Tibial artery (tissue), 4 donors: Measurements from ENCODE around the gene BCS1L.
"Not testable (repeated sequence)": the region's sequence is repeated elsewhere in the genome, so short reads cannot be mapped to it uniquely, and the experiment has no call there.

ENCODE experiments used
- DNase-seq, 2 donors: peaks; one replicate each; pipeline ENCODE4 v3.0.0-alpha.2; 2019
- H3K27ac ChIP-seq, 2 donors: fragments of 200-600 bp; sonication (generic) in 1 of 2; 1 replicate in 1 of 2; 2 replicates in 1 of 2; pipeline ENCODE4 v1.5.1; 2018 to 2019; ENCODE audit warnings: mild to moderate bottlenecking in 1 of 2
- H3K27me3 ChIP-seq, 2 donors: fragments of 200-600 bp; sonication (generic) in 1 of 2; one replicate each; pipeline versions ENCODE4 v1.5.1 to v1.6.0; 2016 to 2019
- H3K36me3 ChIP-seq, 3 donors: fragments of 200-600 bp; sonication (generic) in 2 of 3; one replicate each; pipeline ENCODE4 v1.5.1; 2016 to 2019; ENCODE audit warnings: mild to moderate bottlenecking in 2 of 3
- H3K4me1 ChIP-seq, 4 donors: fragments of 200-600 bp; sonication (generic) in 2 of 4; 1 replicate in 3 of 4; 2 replicates in 1 of 4; pipeline ENCODE4 v1.5.1; 2016 to 2019
- H3K4me3 ChIP-seq, 2 donors: fragments of 200-600 bp; sonication (generic) in 1 of 2; 1 replicate in 1 of 2; 2 replicates in 1 of 2; pipeline ENCODE4 v1.5.1; 2018 to 2019; ENCODE audit warnings: mild to moderate bottlenecking in 2 of 2
- H3K9me3 ChIP-seq, 3 donors: fragments of 200-600 bp; sonication (generic) in 1 of 3; one replicate each; pipeline ENCODE4 v1.5.1; 2016 to 2019
- intact Hi-C: fragments of 100-400 bp; cut with DNase I; formaldehyde crosslinking; loops from one replicate; pipeline ENCODE4 v1.15.0; 2023; ENCODE audit warnings: low total_unique reads
- TF ChIP-seq, protein P1 (sequence below), 2 experiments: fragments of 200-600 bp in 1 of 2; fragments of 450-650 bp in 1 of 2; IDR thresholded peaks; one replicate each; pipeline ENCODE4 v1.5.1; 2017 to 2019; ENCODE audit warnings: antibody characterized with exemption in 2 of 2, mild to moderate bottlenecking in 1 of 2, moderate library complexity in 1 of 2

The BCS1L gene

DNA sequence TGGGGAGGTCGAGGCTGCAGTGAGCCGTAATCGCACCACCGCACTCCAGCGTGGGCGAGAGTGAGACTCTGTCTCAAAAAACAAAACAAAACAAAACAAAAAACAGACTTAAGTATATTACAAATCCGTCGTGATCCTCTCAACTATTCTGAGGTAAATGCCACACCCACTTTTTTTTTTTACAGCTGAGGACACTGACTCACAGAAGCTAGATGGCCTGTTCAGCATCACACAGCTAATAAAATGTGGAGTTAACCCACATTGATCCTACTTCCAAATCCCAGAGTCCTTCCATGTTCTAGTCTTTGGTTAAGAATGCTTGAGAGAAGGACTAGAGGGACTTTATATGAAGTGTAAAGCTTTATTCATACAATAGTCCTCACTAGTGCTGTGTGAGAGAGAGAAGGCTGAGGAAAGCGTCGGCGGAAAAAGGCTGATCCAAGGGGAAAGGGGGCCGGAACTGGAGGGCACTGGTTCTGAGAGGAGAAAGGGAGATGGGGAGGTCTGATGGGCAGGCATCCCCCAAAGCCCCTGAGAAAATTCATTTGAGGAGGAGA lies 11.7 kb downstream of the BCS1L start:
- Histone ChIP-seq H3K4me1 (peaks cover 0 to 18% (median 14%) of the 10 kb centered on the region in 4 donors), H3K27me3 (no peaks in the 10 kb centered on the region), H3K4me3 (peak overlapping the region; percentile 64 to 75), H3K27ac (peak overlapping the region; percentile 71 to 80), H3K9me3 (no peaks in the 10 kb centered on the region), H3K36me3 (peaks cover 25 to 45% (median 30%) of the 10 kb centered on the region in 3 donors)
- intact Hi-C loops: no loop called here
- no peak for DNase-seq
- TF ChIP-seq, protein P1, sequence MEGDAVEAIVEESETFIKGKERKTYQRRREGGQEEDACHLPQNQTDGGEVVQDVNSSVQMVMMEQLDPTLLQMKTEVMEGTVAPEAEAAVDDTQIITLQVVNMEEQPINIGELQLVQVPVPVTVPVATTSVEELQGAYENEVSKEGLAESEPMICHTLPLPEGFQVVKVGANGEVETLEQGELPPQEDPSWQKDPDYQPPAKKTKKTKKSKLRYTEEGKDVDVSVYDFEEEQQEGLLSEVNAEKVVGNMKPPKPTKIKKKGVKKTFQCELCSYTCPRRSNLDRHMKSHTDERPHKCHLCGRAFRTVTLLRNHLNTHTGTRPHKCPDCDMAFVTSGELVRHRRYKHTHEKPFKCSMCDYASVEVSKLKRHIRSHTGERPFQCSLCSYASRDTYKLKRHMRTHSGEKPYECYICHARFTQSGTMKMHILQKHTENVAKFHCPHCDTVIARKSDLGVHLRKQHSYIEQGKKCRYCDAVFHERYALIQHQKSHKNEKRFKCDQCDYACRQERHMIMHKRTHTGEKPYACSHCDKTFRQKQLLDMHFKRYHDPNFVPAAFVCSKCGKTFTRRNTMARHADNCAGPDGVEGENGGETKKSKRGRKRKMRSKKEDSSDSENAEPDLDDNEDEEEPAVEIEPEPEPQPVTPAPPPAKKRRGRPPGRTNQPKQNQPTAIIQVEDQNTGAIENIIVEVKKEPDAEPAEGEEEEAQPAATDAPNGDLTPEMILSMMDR (IDR thresholded peaks at IDR 0.05): no peak

DNA sequence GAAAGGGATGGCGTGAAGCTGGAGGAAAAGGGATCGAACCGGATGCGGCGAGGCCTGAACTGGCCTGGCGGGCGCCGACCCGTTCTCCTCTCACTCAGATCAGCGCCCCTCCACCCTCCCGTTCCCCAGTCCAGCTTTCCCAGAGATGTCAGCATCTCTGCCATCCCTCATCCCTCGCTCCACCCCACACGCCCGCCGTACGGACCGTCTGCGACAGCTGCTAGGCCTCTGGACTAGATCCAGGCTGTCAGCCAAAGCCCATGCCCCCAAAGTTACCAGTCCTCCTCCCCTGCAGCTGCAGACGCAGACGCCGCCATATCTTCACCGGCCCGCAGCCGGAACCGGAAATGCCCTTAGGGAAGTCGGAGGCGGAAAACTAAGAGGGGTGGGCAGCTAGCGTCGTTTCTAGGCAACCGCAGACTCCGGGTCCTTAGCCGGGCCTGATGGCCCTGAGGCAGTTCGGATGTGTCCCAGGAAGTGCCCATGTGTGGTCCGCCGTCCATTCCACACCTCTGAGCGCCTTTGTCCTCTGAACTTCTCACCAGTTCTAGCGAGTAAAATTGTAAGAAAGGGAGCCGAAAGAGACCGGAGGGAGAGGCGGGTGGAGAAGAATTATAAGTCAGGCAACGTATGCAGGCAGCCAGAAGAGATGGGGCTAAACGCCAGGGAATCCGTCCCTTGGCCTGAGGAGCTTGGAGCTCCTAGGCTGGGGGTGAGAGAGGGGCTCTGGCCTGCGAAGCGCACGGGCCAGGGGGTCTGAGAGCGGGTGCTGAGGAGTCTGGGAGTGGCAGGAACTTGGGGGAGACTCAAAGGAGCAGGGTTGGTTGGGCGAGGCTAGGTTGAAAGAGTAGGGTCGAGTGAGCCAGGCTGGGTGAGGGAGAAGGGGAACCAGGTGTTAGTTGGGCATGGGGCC lies 12.4 kb downstream of the BCS1L start, which contains the start of the genes RNF25 and STK36:
Gene RNF25 (minus strand): TSS at position 349 of the 913 bp plus-strand sequence. CDS start 32 bp downstream, at position 317.
Gene STK36 (plus strand): TSS at position 433 of the 913 bp plus-strand sequence. CDS start 744 bp downstream, outside the sequence.
- DNase-seq: peak; percentile 81 to 88
- Histone ChIP-seq H3K27ac (peak within 1 kb of the TSS; percentile 71 to 80), H3K4me3 (peak within 1 kb of the TSS; percentile 64 to 75), H3K36me3 (peaks cover 19 to 45% (median 24%) of the 10 kb centered on the region in 3 donors), H3K9me3 (no peaks in the 10 kb centered on the region), H3K4me1 (peaks cover 0 to 18% (median 14%) of the 10 kb centered on the region in 4 donors), H3K27me3 (no peaks in the 10 kb centered on the region)
- intact Hi-C loops: no loop called here
- TF ChIP-seq, protein P1 (IDR thresholded peaks at IDR 0.05): no peak

DNA sequence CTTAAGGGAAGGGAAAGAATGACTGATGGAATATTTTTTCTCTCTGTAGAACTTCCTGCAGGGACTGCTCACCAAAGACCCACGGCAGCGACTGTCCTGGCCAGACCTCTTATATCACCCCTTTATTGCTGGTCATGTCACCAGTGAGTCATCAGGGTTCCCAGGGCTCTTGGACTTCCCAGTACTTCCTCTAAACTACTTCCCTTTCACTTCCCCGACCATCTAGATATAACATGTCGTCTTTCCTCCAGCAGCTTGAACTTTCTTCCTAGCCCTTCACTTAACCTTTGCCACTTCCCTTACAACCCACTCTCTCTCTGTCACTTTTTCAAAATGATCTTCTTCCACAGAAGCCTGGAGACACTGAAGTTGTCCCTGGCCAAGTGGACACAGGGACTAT lies 19.6 kb downstream of the BCS1L start:
- Histone ChIP-seq H3K4me1 (no peaks in the 10 kb centered on the region), H3K4me3 (no peak overlapping the region), H3K27me3 (no peaks in the 10 kb centered on the region), H3K27ac (no peak overlapping the region), H3K36me3 (peaks cover 2 to 78% (median 35%) of the 10 kb centered on the region in 3 donors), H3K9me3 (no peaks in the 10 kb centered on the region)
- no peak for DNase-seq
- TF ChIP-seq, protein P1 (IDR thresholded peaks at IDR 0.05): no peak
- intact Hi-C loops: no loop called here

DNA sequence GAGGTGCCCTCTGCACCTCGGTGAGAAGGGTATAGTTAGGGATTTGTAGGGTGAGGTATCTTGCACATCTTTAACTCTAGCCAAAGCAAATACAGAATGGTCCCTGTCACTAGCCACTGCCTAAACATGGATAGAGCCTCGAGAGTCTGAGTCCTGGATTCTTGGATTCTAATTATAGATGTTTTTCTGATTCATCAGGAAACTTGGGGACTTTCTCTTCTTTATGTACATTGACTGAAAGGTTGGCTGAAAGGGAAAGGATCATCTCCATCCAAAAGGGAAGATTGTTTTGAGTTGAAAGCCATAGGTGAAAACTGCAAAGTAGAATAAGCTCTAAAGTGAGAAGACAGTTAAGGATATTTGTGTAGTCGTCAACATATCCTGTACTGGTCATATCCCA lies 20.6 kb downstream of the BCS1L start:
- Histone ChIP-seq H3K36me3 (peaks cover 2 to 83% (median 35%) of the 10 kb centered on the region in 3 donors), H3K4me3 (no peak overlapping the region), H3K4me1 (no peaks in the 10 kb centered on the region), H3K27me3 (no peaks in the 10 kb centered on the region), H3K27ac (no peak overlapping the region), H3K9me3 (no peaks in the 10 kb centered on the region)
- TF ChIP-seq, protein P1 (IDR thresholded peaks at IDR 0.05): no peak
- intact Hi-C loops: no loop called here
- no peak for DNase-seq

DNA sequence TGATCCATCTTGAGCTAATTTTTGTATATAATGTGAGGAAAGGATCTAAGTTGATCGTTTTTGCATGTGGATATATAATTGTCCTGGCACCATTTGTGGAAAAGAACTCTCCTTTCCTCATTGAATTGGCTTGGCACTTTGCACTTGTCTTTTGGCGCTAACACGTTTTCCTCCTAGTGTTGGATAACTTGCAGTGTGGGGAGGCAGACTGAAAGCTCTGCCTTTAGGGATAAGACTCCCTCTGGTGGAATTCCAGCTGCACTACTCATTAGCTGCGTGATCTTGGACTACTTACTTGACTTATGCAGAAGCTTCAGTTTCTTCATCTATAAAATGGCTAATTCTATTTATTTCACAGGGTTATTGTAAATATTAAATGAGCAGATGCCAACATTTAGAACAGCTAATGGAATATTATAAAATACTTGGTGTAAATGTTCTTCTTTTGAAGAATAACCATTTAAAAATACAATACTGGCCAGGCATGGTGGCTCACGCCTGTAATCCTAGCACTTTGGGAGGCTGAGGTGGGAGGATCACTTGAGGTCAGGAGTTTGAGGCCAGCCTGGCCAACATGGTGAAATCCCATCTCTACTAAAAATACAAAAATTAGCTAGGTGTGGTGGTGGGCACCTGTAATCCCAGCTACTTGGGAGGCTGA lies 28.0 kb downstream of the BCS1L start:
- TF ChIP-seq, protein P1 (IDR thresholded peaks at IDR 0.05): peak; percentile 80 to 82
- Histone ChIP-seq H3K4me1 (peaks cover 0 to 12% (median 0%) of the 10 kb centered on the region in 4 donors), H3K36me3 (peaks cover 10 to 59% (median 36%) of the 10 kb centered on the region in 3 donors)
- H3K4me3 ChIP-seq, H3K27ac ChIP-seq, intact Hi-C loops, H3K27me3 ChIP-seq, H3K9me3 ChIP-seq: not testable (repeated sequence)
- DNase-seq: peak in 1 of 2 donors; percentile 60
